CD4-positive, alpha-beta T cell (primary cell): Measurements from ENCODE around the gene GMPS. TPM values are rescaled to one million over a fixed set of nuclear protein-coding genes. Genes with fewer than 3 reads are reported as not detected.

Experiments
- ATAC-seq: fragments of 200-7000 bp; cut with Tn5 transposase; one replicate; pipeline ENCODE4 v1.10.0; 2022; ENCODE audit warnings: mild to moderate bottlenecking; ENCODE audit not compliant: poor library complexity
- CTCF ChIA-PET: fragments of 350-600 bp; sonication (Branson Sonifier 250); formaldehyde crosslinking; loops from one replicate; lab custom pipeline; 2021; ENCODE audit warnings: antibody characterized with exemption, inconsistent platforms; lab: Charles Lee
- POLR2A ChIA-PET: fragments of 350-600 bp; sonication (Branson Sonifier 250); formaldehyde crosslinking; loops from one replicate; lab custom pipeline; 2021; ENCODE audit warnings: antibody characterized with exemption, inconsistent platforms; lab: Charles Lee
- DNase-seq, 14 experiments: peaks; one replicate each; pipeline ENCODE4 v3.0.0-alpha.2; 2013 to 2020; ENCODE audit warnings: mixed read lengths in 2 of 14
- H3K27ac ChIP-seq, 2 donors: one replicate each; pipeline versions ENCODE4 v1.5.1 to v1.7.0; 2013; ENCODE audit warnings: low read length in 2 of 2, low read depth in 1 of 2, mild to moderate bottlenecking in 1 of 2
- H3K27me3 ChIP-seq, 2 experiments: 1 replicate in 1 of 2; 2 replicates in 1 of 2; pipeline versions ENCODE4 v1.6.1 to v1.7.0; 2013; ENCODE audit warnings: low read length in 2 of 2, control low read depth in 1 of 2, mild to moderate bottlenecking in 1 of 2, moderate library complexity in 1 of 2; ENCODE audit not compliant: insufficient read depth in 2 of 2, control insufficient read depth in 1 of 2
- H3K36me3 ChIP-seq: one replicate; pipeline ENCODE4 v1.6.1; 2013; ENCODE audit warnings: low read length, control low read depth; ENCODE audit not compliant: insufficient read depth
- H3K4me1 ChIP-seq: one replicate; pipeline ENCODE4 v1.6.1; 2013; ENCODE audit warnings: low read length, control low read depth; ENCODE audit not compliant: insufficient read depth
- H3K4me3 ChIP-seq: one replicate; pipeline ENCODE4 v1.5.1; 2013; ENCODE audit warnings: mild to moderate bottlenecking, low read length, moderate library complexity
- H3K9me3 ChIP-seq, 2 experiments: 1 replicate in 1 of 2; 2 replicates in 1 of 2; pipeline versions ENCODE4 v1.6.1 to v1.7.0; 2013; ENCODE audit warnings: low read length in 2 of 2, mild to moderate bottlenecking in 2 of 2, control low read depth in 1 of 2, moderate library complexity in 1 of 2; ENCODE audit not compliant: control insufficient read depth in 1 of 2, insufficient read depth in 1 of 2
- H3K27ac Mint-ChIP-seq: one replicate; pipeline ENCODE4 v1.8.0; 2020; ENCODE audit warnings: mixed read lengths
- H3K27me3 Mint-ChIP-seq: one replicate; pipeline ENCODE4 v1.8.0; 2021; ENCODE audit warnings: mixed read lengths
- H3K36me3 Mint-ChIP-seq: one replicate; pipeline ENCODE4 v1.8.0; 2021; ENCODE audit warnings: low read depth, mixed read lengths
- H3K4me1 Mint-ChIP-seq: one replicate; pipeline ENCODE4 v1.8.0; 2021; ENCODE audit warnings: low read depth, mixed read lengths
- H3K4me3 Mint-ChIP-seq: one replicate; pipeline ENCODE4 v1.8.0; 2020; ENCODE audit warnings: mild to moderate bottlenecking, mixed read lengths
- H3K9me3 Mint-ChIP-seq: one replicate; pipeline ENCODE4 v1.8.0; 2020; ENCODE audit warnings: mixed read lengths
- intact Hi-C, 2 experiments: fragments of 100-400 bp; cut with DNase I in 1 of 2; cut with micrococcal nuclease in 1 of 2; formaldehyde crosslinking; loops; one replicate each; pipeline versions ENCODE4 v1.15.1 to v1.9.0; 2023 to 2025; cut with DNase I, micrococcal nuclease
- total RNA-seq, 174 experiments: library from RNA in 2 of 174; stranded (reverse) in 2 of 174; gene quantifications; one replicate each; pipeline ENCODE4 v1.2.3 and lab custom pipeline; 2021 to 2026
- TF ChIP-seq, protein P1 (sequence below): fragments of 200-600 bp; IDR thresholded peaks from one replicate; pipeline ENCODE4 v1.8.0; 2022; ENCODE audit warnings: antibody characterized with exemption, mild to moderate bottlenecking

Gene GMPS
- total RNA-seq, 2 experiments from 2014 or later, result 34.1 to 34.3 TPM

DNA sequence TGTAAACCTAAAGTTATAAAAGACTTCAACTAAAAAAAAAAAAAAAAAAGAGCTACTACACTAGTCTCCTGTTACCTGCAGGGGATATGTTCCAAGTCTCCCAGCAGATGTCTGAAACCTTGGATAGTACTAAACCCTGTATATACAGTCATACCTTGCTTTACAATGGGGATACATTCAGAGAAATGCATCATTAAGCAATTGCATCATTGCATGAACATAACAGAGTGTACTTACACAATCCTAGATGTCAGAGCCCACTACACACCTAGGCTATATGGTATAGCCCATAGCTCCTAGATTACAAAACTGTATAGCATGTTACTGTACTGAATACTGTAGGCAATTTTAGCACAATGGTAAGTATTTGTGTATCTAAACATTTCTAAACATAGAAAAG is 119.1 kb downstream of the GMPS start:
- Histone ChIP-seq H3K36me3 (no peaks in the 10 kb centered on the region), H3K4me1 (no peaks in the 10 kb centered on the region), H3K4me3 (no peak overlapping the region), H3K27me3 (peaks cover 3 to 4% of the 10 kb centered on the region in 2 experiments), H3K27ac (no peak overlapping the region), H3K9me3 (no peaks in the 10 kb centered on the region)
- Mint-ChIP-seq H3K4me3 (no peak overlapping the region), H3K9me3 (no peaks in the 10 kb centered on the region), H3K27ac (no peak overlapping the region), H3K36me3 (no peaks in the 10 kb centered on the region), H3K27me3 (no peaks in the 10 kb centered on the region), H3K4me1 (no peaks in the 10 kb centered on the region)
- intact Hi-C loops, result no loop called here
- no peak for DNase-seq
- TF ChIP-seq, protein P1, sequence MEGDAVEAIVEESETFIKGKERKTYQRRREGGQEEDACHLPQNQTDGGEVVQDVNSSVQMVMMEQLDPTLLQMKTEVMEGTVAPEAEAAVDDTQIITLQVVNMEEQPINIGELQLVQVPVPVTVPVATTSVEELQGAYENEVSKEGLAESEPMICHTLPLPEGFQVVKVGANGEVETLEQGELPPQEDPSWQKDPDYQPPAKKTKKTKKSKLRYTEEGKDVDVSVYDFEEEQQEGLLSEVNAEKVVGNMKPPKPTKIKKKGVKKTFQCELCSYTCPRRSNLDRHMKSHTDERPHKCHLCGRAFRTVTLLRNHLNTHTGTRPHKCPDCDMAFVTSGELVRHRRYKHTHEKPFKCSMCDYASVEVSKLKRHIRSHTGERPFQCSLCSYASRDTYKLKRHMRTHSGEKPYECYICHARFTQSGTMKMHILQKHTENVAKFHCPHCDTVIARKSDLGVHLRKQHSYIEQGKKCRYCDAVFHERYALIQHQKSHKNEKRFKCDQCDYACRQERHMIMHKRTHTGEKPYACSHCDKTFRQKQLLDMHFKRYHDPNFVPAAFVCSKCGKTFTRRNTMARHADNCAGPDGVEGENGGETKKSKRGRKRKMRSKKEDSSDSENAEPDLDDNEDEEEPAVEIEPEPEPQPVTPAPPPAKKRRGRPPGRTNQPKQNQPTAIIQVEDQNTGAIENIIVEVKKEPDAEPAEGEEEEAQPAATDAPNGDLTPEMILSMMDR, result no peak
- ChIA-PET POLR2A (no interaction called here), CTCF (no interaction called here)
- no peak for ATAC-seq

DNA sequence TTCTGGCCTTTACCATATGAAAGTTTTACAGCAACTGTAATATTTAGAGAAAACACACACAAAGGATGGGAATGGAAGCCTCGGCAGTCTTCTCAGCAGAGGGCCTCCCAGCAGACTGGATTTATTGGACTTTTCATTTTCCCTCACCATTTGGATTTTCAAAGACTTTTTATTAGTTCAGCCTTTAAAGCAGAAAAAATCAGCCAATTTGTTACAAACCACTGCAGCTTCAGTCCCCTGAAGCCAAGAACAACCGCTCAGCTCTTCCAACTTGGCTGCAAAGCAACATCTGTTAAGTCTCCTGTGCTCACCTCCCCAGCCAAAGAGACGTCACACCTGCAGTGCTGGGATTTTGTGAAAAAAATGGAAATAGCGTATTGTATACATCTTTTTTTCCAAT is 120.8 kb downstream of the GMPS start:
- Mint-ChIP-seq H3K27me3 (no peaks in the 10 kb centered on the region), H3K4me3 (no peak overlapping the region), H3K36me3 (no peaks in the 10 kb centered on the region), H3K4me1 (no peaks in the 10 kb centered on the region), H3K9me3 (no peaks in the 10 kb centered on the region), H3K27ac (no peak overlapping the region)
- TF ChIP-seq, protein P1, result no peak
- intact Hi-C loops, result no loop called here
- H3K4me3 ChIP-seq, result no peak overlapping the region
- no peaks in the 10 kb centered on the region for H3K4me1 ChIP-seq
- peaks cover 0 to 2% of the 10 kb centered on the region in 2 experiments for H3K27me3 ChIP-seq
- DNase-seq (no peak), ATAC-seq (no peak)
- H3K27ac ChIP-seq, result no peak overlapping the region
- no peaks in the 10 kb centered on the region for H3K36me3 ChIP-seq
- CTCF ChIA-PET, result no interaction called here
- H3K9me3 ChIP-seq, result no peaks in the 10 kb centered on the region
- POLR2A ChIA-PET, result no interaction called here

DNA sequence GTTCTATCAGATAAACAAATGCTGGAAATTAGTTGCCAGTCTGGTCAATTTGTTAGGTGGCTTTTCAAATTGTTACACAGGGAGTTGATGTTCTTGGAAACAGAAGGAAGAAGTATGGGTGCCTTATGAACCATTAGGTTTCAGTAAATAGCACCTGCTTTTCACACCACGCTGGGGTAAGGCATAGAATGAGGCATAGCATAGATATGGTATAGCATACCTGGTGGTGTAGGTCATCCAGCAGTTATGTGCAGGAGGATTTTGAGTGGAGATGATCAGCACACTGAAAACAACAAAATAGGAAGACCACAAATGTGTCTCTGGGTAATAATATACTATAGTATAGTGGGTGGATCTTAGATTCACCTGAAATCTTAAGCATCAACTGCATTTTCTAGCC is 121.4 kb downstream of the GMPS start:
- H3K4me1 ChIP-seq, result no peaks in the 10 kb centered on the region
- DNase-seq, result no peak
- intact Hi-C loops, result no loop called here
- CTCF ChIA-PET, result no interaction called here
- TF ChIP-seq, protein P1, result no peak
- Mint-ChIP-seq H3K4me3 (no peak overlapping the region), H3K36me3 (no peaks in the 10 kb centered on the region), H3K27me3 (no peaks in the 10 kb centered on the region), H3K4me1 (no peaks in the 10 kb centered on the region), H3K27ac (no peak overlapping the region), H3K9me3 (no peaks in the 10 kb centered on the region)
- no peaks in the 10 kb centered on the region for H3K9me3 ChIP-seq
- peaks cover 0 to 2% of the 10 kb centered on the region in 2 experiments for H3K27me3 ChIP-seq
- H3K27ac ChIP-seq, result no peak overlapping the region
- ATAC-seq, result no peak
- no peak overlapping the region for H3K4me3 ChIP-seq
- POLR2A ChIA-PET, result no interaction called here
- no peaks in the 10 kb centered on the region for H3K36me3 ChIP-seq

Other genes with a start within 250 kb of the GMPS start
- gene PLCH1, start 125.6 kb upstream of the GMPS start, total RNA-seq, result under 1 TPM; 0.03 to 0.20 TPM
- gene C3orf33, start 64.4 kb upstream of the GMPS start, total RNA-seq, result 1 to 10 TPM; 2.4 to 2.6 TPM
- 10 to 100 TPM; 14.6 to 16.4 TPM for gene SLC33A1, start 16.2 kb upstream of the GMPS start, total RNA-seq
- under 1 TPM in 1 of 2 experiments, not detected in 1; 0.14 TPM for gene KCNAB1, start 249.9 kb downstream of the GMPS start, total RNA-seq